PC-3 (cell line): Measurements from ENCODE around the gene PDCD10. TPM values are rescaled to one million over a fixed set of nuclear protein-coding genes. Genes with fewer than 3 reads are reported as not detected.

Experiments
- ATAC-seq: fragments of 200-7000 bp; cut with Tn5 transposase; 2 replicates; pipeline ENCODE4 v1.9.1; 2020; ENCODE audit warnings: mild to moderate bottlenecking, moderate library complexity
- BruUV-seq: library from RNA; stranded (reverse); fragments of 400-500 nt; replicated peaks from 2 replicates; lab custom pipeline; 2021; lab: Mats Ljungman, UMichigan
- CTCF ChIA-PET: fragments of 300-600 bp; sonication (Branson Sonifier 250); formaldehyde crosslinking; loops from one replicate; lab custom pipeline; 2022; ENCODE audit warnings: antibody characterized with exemption; lab: Charles Lee
- POLR2A ChIA-PET: fragments of 300-600 bp; sonication (Branson Sonifier 250); formaldehyde crosslinking; loops from one replicate; lab custom pipeline; 2022; ENCODE audit warnings: antibody characterized with exemption; ENCODE audit not compliant: unreplicated experiment; lab: Charles Lee
- DNase-seq: peaks from one replicate; pipeline ENCODE4 v3.0.0-alpha.2; 2015
- H2AFZ ChIP-seq: fragments of 300-600 bp; sonication (generic); 2 replicates; pipeline ENCODE4 v1.6.0; 2016; ENCODE audit warnings: antibody characterized with exemption, low read length
- H3F3A ChIP-seq: fragments of 300-600 bp; sonication (generic); one replicate; pipeline ENCODE4 v1.6.0; 2017; ENCODE audit warnings: antibody characterized with exemption, low read length, control low read depth, mild to moderate bottlenecking; ENCODE audit not compliant: unreplicated experiment
- H3K27ac ChIP-seq: fragments of 300-600 bp; sonication (generic); 2 replicates; pipeline ENCODE4 v1.5.1; 2016; ENCODE audit warnings: mild to moderate bottlenecking, low read length
- H3K27me3 ChIP-seq: fragments of 300-600 bp; sonication (generic); 2 replicates; pipeline ENCODE4 v1.6.1; 2016; ENCODE audit warnings: low read length, mixed read lengths
- H3K36me3 ChIP-seq: fragments of 300-600 bp; sonication (generic); 2 replicates; pipeline ENCODE4 v1.6.1; 2016; ENCODE audit warnings: low read depth, mixed run types, low read length, mixed read lengths
- H3K4me1 ChIP-seq: fragments of 300-600 bp; sonication (generic); 2 replicates; pipeline ENCODE4 v1.5.1; 2016; ENCODE audit warnings: low read length; ENCODE audit not compliant: insufficient read depth
- H3K4me2 ChIP-seq: fragments of 300-600 bp; sonication (generic); 2 replicates; pipeline ENCODE4 v1.6.0; 2016; ENCODE audit warnings: low read length
- H3K4me3 ChIP-seq: fragments of 300-600 bp; sonication (generic); 2 replicates; pipeline ENCODE4 v1.5.1; 2016; ENCODE audit warnings: mild to moderate bottlenecking, low read length, mixed read lengths
- H3K79me2 ChIP-seq: fragments of 300-600 bp; sonication (generic); 2 replicates; pipeline ENCODE4 v1.6.1; 2017; ENCODE audit warnings: low read length, mixed read lengths
- H3K9ac ChIP-seq: fragments of 300-600 bp; sonication (generic); 2 replicates; pipeline ENCODE4 v1.6.0; 2016; ENCODE audit warnings: mild to moderate bottlenecking, low read length
- H3K9me2 ChIP-seq: fragments of 300-600 bp; sonication (generic); replicated peaks from 2 replicates; pipeline ENCODE4 v1.6.1; 2016; ENCODE audit warnings: mixed run types, low read length, mixed read lengths
- H3K9me3 ChIP-seq: fragments of 300-600 bp; sonication (generic); 2 replicates; pipeline ENCODE4 v1.6.1; 2016; ENCODE audit warnings: low read length, mixed read lengths
- H4K20me1 ChIP-seq: fragments of 300-600 bp; sonication (generic); 2 replicates; pipeline ENCODE4 v1.6.1; 2016; ENCODE audit warnings: low read length, mixed read lengths
- EZH2 ChIP-seq: fragments of 300-600 bp; sonication (generic); IDR thresholded peaks from one replicate; pipeline ENCODE4 v1.6.1; 2017; ENCODE audit warnings: antibody characterized with exemption, mild to moderate bottlenecking, low read length; ENCODE audit not compliant: unreplicated experiment
- EZH2phosphoT487 ChIP-seq: fragments of 300-600 bp; sonication (generic); IDR thresholded peaks from 2 replicates; pipeline ENCODE4 v1.6.1; 2018; ENCODE audit warnings: mild to moderate bottlenecking, antibody characterized with exemption, low read length, borderline replicate concordance
- intact Hi-C: fragments of 100-400 bp; cut with micrococcal nuclease; formaldehyde crosslinking; loops from 2 replicates; pipeline ENCODE4 v1.9.0; 2023
- total RNA-seq: library from RNA; depleted of rRNA; stranded (reverse); fragments of >200 nt; gene quantifications from 2 replicates; pipeline ENCODE4 v1.2.3, GENCODE V29; 2014
- TF ChIP-seq, protein P1 (sequence below): fragments of 300-600 bp; sonication (generic); conservative IDR thresholded peaks from 2 replicates; pipeline ENCODE4 v1.5.1; 2017; ENCODE audit warnings: antibody characterized with exemption, low read depth, mild to moderate bottlenecking, low read length

Gene PDCD10
- total RNA-seq, 1 experiment from 2014 or later: 105 TPM

DNA sequence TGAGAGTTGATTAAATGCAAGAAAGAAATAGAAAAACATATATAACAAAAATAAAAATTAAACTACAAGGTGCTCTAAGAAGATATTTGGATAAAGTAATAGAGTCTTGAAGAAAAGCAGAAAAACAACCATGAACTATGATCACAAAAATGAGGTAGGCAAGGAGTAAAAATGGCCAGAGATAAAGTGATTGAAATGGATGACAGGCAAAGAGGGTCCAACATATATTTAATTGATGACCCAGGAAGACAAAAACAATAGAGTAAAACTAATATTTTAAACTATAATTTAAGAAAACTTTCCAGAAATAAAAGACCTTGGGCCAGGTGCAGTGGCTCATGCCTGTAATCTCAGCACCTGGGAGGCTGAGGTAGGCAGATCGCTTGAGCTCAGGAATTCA, 58.8 kb downstream of the PDCD10 start:
- no peaks in the 10 kb centered on the region for H3K79me2 ChIP-seq
- no peak for ATAC-seq
- H3K4me2 ChIP-seq: no peak overlapping the region
- peaks cover 11% of the 10 kb centered on the region for H3K36me3 ChIP-seq
- no peaks in the 10 kb centered on the region; the same call in 1 of the 2 replicates for H3K9me3 ChIP-seq
- intact Hi-C loops: no loop called here
- H3K4me1 ChIP-seq: no peaks in the 10 kb centered on the region
- DNase-seq: no peak
- H3K27me3 ChIP-seq: no peaks in the 10 kb centered on the region
- no peak overlapping the region for H3K27ac ChIP-seq
- BruUV-seq: no TSS peak
- no peaks in the 10 kb centered on the region for H3F3A ChIP-seq
- H2AFZ ChIP-seq: no peak overlapping the region
- ChIA-PET POLR2A (no interaction called here), CTCF (no interaction called here)
- TF ChIP-seq EZH2phosphoT487 (no peak), EZH2 (no peak)
- TF ChIP-seq, protein P1, sequence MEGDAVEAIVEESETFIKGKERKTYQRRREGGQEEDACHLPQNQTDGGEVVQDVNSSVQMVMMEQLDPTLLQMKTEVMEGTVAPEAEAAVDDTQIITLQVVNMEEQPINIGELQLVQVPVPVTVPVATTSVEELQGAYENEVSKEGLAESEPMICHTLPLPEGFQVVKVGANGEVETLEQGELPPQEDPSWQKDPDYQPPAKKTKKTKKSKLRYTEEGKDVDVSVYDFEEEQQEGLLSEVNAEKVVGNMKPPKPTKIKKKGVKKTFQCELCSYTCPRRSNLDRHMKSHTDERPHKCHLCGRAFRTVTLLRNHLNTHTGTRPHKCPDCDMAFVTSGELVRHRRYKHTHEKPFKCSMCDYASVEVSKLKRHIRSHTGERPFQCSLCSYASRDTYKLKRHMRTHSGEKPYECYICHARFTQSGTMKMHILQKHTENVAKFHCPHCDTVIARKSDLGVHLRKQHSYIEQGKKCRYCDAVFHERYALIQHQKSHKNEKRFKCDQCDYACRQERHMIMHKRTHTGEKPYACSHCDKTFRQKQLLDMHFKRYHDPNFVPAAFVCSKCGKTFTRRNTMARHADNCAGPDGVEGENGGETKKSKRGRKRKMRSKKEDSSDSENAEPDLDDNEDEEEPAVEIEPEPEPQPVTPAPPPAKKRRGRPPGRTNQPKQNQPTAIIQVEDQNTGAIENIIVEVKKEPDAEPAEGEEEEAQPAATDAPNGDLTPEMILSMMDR: no peak
- no peaks in the 10 kb centered on the region for H4K20me1 ChIP-seq
- no peaks in the 10 kb centered on the region for H3K9me2 ChIP-seq
- H3K4me3 ChIP-seq: no peak overlapping the region
- no peak overlapping the region for H3K9ac ChIP-seq

DNA sequence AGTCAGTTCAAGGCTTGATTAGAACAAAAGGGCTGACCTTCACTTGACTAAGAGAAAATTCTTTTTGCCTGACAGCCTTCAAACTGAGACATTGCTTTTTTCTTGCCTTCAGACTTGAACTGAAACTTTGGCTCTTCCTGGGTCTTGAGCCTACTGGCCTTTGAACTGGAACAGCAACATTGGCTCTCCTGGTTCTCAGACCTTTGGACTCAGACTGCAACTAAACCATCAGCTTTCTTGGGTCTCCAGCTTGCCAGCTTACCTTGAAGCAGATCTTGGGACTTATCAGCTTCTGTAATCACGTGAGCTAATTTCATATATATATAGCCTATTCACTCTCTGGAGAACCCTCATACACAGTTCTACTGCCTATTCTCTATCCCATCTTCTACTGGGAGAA, 61.5 kb downstream of the PDCD10 start:
- peaks cover 11% of the 10 kb centered on the region for H3K36me3 ChIP-seq
- no peaks in the 10 kb centered on the region for H3K27me3 ChIP-seq
- POLR2A ChIA-PET: no interaction called here
- no peak overlapping the region for H3K4me3 ChIP-seq
- H4K20me1 ChIP-seq: no peaks in the 10 kb centered on the region
- ATAC-seq: no peak
- intact Hi-C loops: no loop called here
- DNase-seq: no peak
- no TSS peak for BruUV-seq
- H3K79me2 ChIP-seq: no peaks in the 10 kb centered on the region
- H3K9me3 ChIP-seq: no peaks in the 10 kb centered on the region; the same call in 1 of the 2 replicates
- CTCF ChIA-PET: no interaction called here
- H3K27ac ChIP-seq: no peak overlapping the region
- no peaks in the 10 kb centered on the region for H3K4me1 ChIP-seq
- TF ChIP-seq EZH2: no peak
- no peaks in the 10 kb centered on the region for H3F3A ChIP-seq
- no peak overlapping the region for H2AFZ ChIP-seq
- no peak overlapping the region for H3K9ac ChIP-seq
- no peaks in the 10 kb centered on the region for H3K9me2 ChIP-seq
- H3K4me2 ChIP-seq: no peak overlapping the region

DNA sequence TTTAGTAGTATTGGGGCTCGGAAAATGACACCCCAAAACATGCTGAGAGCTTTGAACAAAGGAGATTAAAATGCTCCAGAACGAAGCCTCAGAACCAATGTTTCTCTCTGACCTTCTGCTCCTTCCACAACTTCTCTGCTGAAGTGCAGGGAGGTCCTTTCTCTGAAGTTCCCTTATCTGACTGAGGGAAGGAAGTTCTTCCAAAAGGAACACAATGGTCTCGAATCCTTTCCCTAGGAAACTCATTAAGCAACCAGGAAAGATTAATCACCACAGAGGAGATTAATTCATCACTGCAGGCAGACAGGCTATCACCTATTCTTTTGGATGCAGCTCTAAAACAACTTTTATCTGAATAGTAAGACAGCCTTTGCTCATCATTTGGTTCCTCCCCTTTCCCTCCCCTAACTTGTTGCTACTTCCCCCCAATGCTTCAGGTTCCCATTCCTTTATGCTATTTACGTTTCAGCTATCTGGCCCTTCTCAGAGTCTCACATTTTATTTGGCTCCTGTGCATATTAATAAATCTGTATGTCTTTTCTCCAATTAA, 62.7 kb downstream of the PDCD10 start:
- intact Hi-C loops: no loop called here
- TF ChIP-seq EZH2phosphoT487 (no peak), EZH2 (no peak)
- TF ChIP-seq, protein P1: no peak
- no peak for DNase-seq
- Histone ChIP-seq H3K79me2 (no peaks in the 10 kb centered on the region), H3K4me2 (no peak overlapping the region), H3K27me3 (no peaks in the 10 kb centered on the region), H3K36me3 (peaks cover 10% of the 10 kb centered on the region), H3K4me3 (no peak overlapping the region), H3K4me1 (no peaks in the 10 kb centered on the region), H2AFZ (no peak overlapping the region), H3K9me3 (no peaks in the 10 kb centered on the region; the same call in 1 of the 2 replicates), H3F3A (no peaks in the 10 kb centered on the region), H3K27ac (no peak overlapping the region), H4K20me1 (no peaks in the 10 kb centered on the region), H3K9ac (no peak overlapping the region), H3K9me2 (no peaks in the 10 kb centered on the region)
- no peak for ATAC-seq
- POLR2A ChIA-PET: no interaction called here
- CTCF ChIA-PET: no interaction called here
- BruUV-seq: no TSS peak
